ENCODE results near the gene ASB3.

ASB3 gene

DNA sequence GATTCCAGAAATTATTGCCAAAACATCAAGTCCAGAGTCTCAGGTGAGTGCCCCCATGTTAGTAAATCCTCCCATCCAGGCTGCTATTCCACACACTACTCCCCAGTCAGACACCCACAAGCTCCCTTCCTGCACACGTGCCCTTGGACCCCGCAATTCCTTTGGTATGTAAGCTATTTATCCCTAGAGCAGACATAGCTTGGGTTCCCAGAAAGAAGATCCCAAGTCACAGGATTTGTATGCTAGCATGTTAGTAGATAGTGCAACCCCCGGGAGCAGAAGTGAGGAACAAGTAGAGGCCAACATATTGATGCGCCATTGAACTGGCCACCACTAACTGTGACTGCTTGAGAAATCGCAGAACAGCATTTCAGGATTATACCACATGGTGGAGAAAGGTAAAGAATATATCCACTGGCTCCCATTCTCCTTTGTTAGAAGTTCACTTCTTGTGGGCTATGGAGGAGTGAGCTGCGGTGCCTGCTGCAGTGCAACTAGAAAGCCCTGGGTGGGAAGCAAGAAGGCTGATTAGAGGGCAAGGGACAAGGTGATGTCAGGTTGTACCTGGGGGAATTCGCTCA is 156.6 kb downstream of the ASB3 start:
- in situ Hi-C loops (cut with MboI; ENCODE audit: low sequenced_read_pairs, unreplicated experiment): no loop called here
- no peak for DNase-seq (ENCODE audit: low spot score)
- no peak for TF ChIP-seq CTCF (IDR thresholded peaks at IDR 0.05; ENCODE audit: borderline replicate concordance, control extremely low read depth, extremely low read depth, insufficient read depth, missing control alignments)

DNA sequence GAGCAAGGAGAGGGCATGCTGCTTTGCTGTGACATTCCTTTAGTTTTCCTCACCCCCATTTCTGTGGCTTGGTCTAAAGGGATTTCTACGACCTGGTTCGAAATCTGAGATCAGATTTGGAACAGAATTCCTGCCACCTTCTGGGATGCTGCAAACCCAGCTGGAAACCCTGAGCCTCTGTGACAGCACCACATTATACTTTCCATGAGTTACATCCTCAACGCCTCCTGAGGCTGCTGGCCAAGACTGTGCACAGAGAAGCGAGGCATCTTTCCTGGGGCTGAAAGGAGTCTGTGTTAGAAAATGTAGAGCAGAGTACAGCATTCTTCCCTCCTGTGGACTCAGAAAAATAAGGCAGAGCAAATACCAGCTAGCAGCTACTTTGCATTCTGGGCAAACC is 157.3 kb downstream of the ASB3 start:
- in situ Hi-C loops (cut with MboI; ENCODE audit: low sequenced_read_pairs, unreplicated experiment): no loop called here
- DNase-seq (ENCODE audit: low spot score): no peak
- TF ChIP-seq CTCF (IDR thresholded peaks at IDR 0.05; ENCODE audit: borderline replicate concordance, control extremely low read depth, extremely low read depth, insufficient read depth, missing control alignments): no peak

- in situ Hi-C loops (cut with MboI; ENCODE audit: low sequenced_read_pairs, unreplicated experiment): no loop called here
- no peak for DNase-seq (ENCODE audit: low spot score)
- no peak for TF ChIP-seq CTCF (IDR thresholded peaks at IDR 0.05; ENCODE audit: borderline replicate concordance, control extremely low read depth, extremely low read depth, insufficient read depth, missing control alignments)
Observed at GRCh38 chr2:53629001-53629400, 157.8 kb downstream of the ASB3 start.

DNA sequence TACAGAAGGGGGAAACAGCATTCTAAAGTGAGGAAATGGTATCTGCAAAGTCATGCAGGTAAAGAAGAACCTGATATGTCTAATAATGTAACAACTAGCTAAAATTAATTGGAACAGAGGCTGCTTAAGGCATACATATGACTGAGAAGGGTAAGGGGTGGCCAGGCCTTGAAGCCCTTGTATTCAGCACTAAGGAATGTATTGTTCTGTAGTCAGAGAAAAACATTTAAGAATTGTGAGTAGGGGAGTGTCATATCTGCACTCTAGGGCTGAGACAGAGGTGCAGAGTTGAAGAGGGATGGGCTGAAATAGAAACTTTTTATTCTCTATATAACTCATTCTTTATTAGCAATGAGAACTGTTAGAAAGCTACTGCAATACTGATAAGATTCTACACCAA is 164.6 kb downstream of the ASB3 start:
- no peak for DNase-seq (ENCODE audit: low spot score)

GRCh38 chr2:53620981-53621380 is 165.8 kb downstream of the ASB3 start:
- no peak for DNase-seq (ENCODE audit: low spot score)
- in situ Hi-C loops (cut with MboI; ENCODE audit: low sequenced_read_pairs, unreplicated experiment): no loop called here
- no peak for TF ChIP-seq CTCF (IDR thresholded peaks at IDR 0.05; ENCODE audit: borderline replicate concordance, control extremely low read depth, extremely low read depth, insufficient read depth, missing control alignments)

More for the DNA sequence above, 164.6 kb downstream of the ASB3 start:
- in situ Hi-C loops (cut with MboI; ENCODE audit: low sequenced_read_pairs, unreplicated experiment): no loop called here
- TF ChIP-seq CTCF (IDR thresholded peaks at IDR 0.05; ENCODE audit: borderline replicate concordance, control extremely low read depth, extremely low read depth, insufficient read depth, missing control alignments): no peak
